ENCODE results near the gene DOCK4.

DOCK4 gene

DNA sequence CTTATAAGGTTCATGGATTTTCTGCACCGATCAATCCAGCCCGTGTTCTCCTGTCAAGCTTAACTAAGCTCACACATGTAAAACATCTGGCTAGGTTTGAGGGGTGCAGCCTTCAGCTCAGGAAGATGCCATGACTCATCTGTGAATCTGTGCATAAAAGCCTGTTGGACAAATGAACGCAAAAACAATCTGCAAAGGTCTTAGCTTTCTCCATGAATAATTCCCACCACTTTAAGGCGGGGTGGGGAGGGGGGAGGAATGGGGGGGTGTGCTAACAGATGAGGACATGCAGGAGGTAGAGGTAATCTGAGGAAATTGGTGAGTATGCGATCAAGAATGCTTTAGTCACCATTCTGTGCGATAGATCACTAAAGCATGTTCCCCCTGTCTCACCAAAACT lies 4.8 kb downstream of the DOCK4 start:
- Histone ChIP-seq H3K36me3 (no peaks in the 10 kb centered on the region), H3K27me3 (ENCODE audit: insufficient read depth, low read depth, severe bottlenecking) (no peaks in the 10 kb centered on the region), H3K27ac (no peak overlapping the region), H3K9me3 (ENCODE audit: severe bottlenecking) (no peaks in the 10 kb centered on the region), H3K4me3 (ENCODE audit: low read depth, low read length) (no peak overlapping the region)
- no peak for DNase-seq
- TF ChIP-seq, protein P1, sequence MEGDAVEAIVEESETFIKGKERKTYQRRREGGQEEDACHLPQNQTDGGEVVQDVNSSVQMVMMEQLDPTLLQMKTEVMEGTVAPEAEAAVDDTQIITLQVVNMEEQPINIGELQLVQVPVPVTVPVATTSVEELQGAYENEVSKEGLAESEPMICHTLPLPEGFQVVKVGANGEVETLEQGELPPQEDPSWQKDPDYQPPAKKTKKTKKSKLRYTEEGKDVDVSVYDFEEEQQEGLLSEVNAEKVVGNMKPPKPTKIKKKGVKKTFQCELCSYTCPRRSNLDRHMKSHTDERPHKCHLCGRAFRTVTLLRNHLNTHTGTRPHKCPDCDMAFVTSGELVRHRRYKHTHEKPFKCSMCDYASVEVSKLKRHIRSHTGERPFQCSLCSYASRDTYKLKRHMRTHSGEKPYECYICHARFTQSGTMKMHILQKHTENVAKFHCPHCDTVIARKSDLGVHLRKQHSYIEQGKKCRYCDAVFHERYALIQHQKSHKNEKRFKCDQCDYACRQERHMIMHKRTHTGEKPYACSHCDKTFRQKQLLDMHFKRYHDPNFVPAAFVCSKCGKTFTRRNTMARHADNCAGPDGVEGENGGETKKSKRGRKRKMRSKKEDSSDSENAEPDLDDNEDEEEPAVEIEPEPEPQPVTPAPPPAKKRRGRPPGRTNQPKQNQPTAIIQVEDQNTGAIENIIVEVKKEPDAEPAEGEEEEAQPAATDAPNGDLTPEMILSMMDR (IDR thresholded peaks at IDR 0.05; ENCODE audit: low read depth, low read length), result no peak

DNA sequence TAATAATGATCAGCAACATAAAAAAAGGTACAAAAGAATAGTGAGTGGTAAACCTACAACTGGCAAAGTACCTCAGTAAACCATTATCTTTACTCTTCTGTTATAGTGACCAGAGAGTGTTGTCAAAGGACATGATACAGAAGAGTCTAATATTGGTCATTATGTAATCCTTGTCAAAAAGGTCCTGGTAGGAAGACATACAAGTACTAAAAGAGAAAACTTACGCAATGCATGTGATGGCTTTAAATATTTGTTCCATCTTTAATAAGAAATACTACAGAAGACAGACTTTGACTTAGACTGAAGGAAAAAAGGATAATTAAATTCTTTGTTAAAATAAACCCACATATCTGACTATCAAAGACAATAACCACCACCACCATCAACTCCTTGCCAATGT lies 6.5 kb downstream of the DOCK4 start:
- TF ChIP-seq, protein P1 (IDR thresholded peaks at IDR 0.05; ENCODE audit: low read depth, low read length), result no peak
- Histone ChIP-seq H3K4me3 (ENCODE audit: low read depth, low read length) (no peak overlapping the region), H3K27ac (no peak overlapping the region), H3K27me3 (ENCODE audit: insufficient read depth, low read depth, severe bottlenecking) (no peaks in the 10 kb centered on the region), H3K9me3 (ENCODE audit: severe bottlenecking) (no peaks in the 10 kb centered on the region), H3K36me3 (no peaks in the 10 kb centered on the region)
- no peak for DNase-seq

DNA sequence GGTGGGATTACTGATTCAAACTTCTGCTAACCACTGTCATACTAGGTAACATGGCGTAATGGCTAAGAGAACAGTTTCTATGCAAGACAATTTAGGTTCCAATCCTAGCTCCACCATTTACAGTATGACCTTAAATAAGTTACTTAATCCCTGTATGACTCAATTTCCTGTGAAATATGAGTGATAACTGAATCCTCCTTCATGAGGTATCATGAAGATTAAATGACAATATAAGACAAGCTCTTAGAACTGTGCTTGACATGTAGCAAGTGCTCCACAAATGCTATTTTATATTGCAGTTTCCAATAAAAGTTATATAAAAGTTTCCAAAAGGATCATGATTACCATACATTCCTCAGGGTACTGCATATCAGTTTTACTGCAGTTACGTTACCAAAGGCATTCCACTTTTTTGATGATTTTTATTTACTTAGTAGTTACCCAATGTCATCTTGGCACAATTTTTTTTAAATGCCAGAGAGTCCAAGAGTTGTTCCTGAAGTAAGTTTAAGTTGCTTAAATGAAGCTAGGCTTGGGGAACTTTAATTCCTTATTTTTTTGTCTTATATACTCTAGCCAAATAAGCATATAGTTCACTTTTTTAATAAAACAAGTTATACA lies 7.1 kb downstream of the DOCK4 start:
- DNase-seq, result no peak
- H3K4me3 ChIP-seq (ENCODE audit: low read depth, low read length), result no peak overlapping the region
- no peaks in the 10 kb centered on the region for H3K9me3 ChIP-seq (ENCODE audit: severe bottlenecking)
- no peak overlapping the region for H3K27ac ChIP-seq
- no peaks in the 10 kb centered on the region for H3K36me3 ChIP-seq
- H3K27me3 ChIP-seq (ENCODE audit: insufficient read depth, low read depth, severe bottlenecking), result no peaks in the 10 kb centered on the region
- TF ChIP-seq, protein P1 (IDR thresholded peaks at IDR 0.05; ENCODE audit: low read depth, low read length), result no peak

DNA sequence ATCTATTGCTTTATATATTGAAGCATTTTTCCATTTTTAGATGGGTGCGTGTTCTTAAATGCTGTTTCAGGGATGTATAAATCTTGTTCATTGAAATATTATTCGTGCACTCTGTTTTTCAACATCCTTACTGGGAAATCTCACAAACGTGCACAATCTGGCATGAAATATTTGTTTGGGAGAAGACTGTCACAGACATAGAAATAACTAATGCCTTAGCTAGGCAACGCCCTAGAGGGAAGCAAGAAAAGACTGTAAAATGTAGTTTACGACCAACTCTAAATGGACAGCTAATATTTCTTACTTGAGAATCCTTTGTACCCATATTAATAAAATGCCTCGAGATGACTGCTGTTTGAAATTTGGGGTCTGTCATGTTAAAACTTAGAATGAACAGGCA lies 8.9 kb downstream of the DOCK4 start:
- TF ChIP-seq, protein P1 (IDR thresholded peaks at IDR 0.05; ENCODE audit: low read depth, low read length), result no peak
- H3K27ac ChIP-seq, result no peak overlapping the region
- DNase-seq, result no peak
- H3K36me3 ChIP-seq, result no peaks in the 10 kb centered on the region
- H3K27me3 ChIP-seq (ENCODE audit: insufficient read depth, low read depth, severe bottlenecking), result no peaks in the 10 kb centered on the region
- H3K9me3 ChIP-seq (ENCODE audit: severe bottlenecking), result no peaks in the 10 kb centered on the region
- H3K4me3 ChIP-seq (ENCODE audit: low read depth, low read length), result no peak overlapping the region

DNA sequence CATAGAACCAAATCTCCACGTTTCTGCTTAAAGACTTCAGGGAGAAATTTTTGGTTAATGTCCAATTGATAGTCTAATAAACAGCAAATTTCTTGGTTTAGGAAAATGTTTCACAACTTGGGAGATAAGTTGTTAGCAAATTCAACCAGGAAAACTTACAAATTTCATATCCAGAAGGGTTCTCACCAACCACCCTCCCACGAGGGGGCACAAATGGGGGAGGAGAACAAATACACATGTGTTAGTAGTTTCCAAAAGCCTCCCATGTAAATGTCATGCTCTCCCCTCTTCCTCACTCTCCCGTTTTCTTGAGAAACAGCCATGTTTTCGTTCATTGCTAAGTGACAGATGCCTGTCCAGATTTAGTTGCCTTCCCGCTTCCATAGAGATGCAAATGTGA lies 10.5 kb downstream of the DOCK4 start:
- H3K27me3 ChIP-seq (ENCODE audit: insufficient read depth, low read depth, severe bottlenecking), result no peaks in the 10 kb centered on the region
- no peaks in the 10 kb centered on the region for H3K9me3 ChIP-seq (ENCODE audit: severe bottlenecking)
- DNase-seq, result no peak
- no peak overlapping the region for H3K4me3 ChIP-seq (ENCODE audit: low read depth, low read length)
- TF ChIP-seq, protein P1 (IDR thresholded peaks at IDR 0.05; ENCODE audit: low read depth, low read length), result no peak
- no peaks in the 10 kb centered on the region for H3K36me3 ChIP-seq
- H3K27ac ChIP-seq, result no peak overlapping the region

DNA sequence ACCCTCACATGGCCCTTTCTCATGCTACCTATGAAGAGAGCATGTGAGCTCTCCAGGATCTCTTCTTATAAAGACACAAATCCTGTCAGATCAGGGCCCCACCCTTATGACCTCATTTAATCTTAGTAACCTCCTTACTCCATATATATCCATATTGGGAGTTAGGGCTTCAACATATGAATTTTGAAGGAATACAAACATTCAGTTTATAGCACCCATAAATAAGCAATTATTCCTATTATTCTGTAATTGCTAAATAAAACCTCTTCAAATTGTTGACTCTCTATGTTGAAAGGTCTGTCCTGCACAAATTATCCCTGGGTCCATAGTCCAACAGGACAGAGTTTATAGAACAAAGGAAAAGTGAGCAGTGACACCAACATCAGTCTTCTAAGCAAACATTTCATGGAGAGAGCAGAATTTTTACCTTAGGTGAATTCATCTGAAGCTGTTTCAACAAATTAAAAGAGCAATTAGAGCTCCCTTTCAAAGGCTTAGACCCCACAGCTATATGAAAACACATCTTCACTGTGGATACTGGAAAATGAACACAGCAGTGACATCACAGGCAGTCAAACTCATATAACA lies 12.2 kb downstream of the DOCK4 start:
- Histone ChIP-seq H3K4me3 (ENCODE audit: low read depth, low read length) (no peak overlapping the region), H3K27ac (no peak overlapping the region), H3K27me3 (ENCODE audit: insufficient read depth, low read depth, severe bottlenecking) (no peaks in the 10 kb centered on the region), H3K9me3 (ENCODE audit: severe bottlenecking) (no peaks in the 10 kb centered on the region), H3K36me3 (no peaks in the 10 kb centered on the region)
- no peak for DNase-seq
- TF ChIP-seq, protein P1 (IDR thresholded peaks at IDR 0.05; ENCODE audit: low read depth, low read length), result no peak

Data from WERI-Rb-1 (cell line).